Upper lobe of left lung (tissue), 4 donors: ENCODE data around the gene PCSK6.

Experiments
- POLR2A ChIP-seq, 4 donors: fragments of 450-650 bp; IDR thresholded peaks; one replicate each; pipeline ENCODE4 v1.5.1; 2016 to 2017; ENCODE audit warnings: antibody characterized with exemption in 4 of 4, mild to moderate bottlenecking in 2 of 4
- TF ChIP-seq, protein P1 (sequence below), 6 experiments: fragments of 450-650 bp in 4 of 6; fragments of 200-600 bp in 2 of 6; sonication (generic) in 2 of 6; IDR thresholded peaks; one replicate each; pipeline ENCODE4 v1.5.1; 2016 to 2019; ENCODE audit warnings: antibody characterized with exemption in 6 of 6

GRCh38 chr15:101362986-101363566 lies 126.4 kb downstream of the PCSK6 start:
- TF ChIP-seq, protein P1, sequence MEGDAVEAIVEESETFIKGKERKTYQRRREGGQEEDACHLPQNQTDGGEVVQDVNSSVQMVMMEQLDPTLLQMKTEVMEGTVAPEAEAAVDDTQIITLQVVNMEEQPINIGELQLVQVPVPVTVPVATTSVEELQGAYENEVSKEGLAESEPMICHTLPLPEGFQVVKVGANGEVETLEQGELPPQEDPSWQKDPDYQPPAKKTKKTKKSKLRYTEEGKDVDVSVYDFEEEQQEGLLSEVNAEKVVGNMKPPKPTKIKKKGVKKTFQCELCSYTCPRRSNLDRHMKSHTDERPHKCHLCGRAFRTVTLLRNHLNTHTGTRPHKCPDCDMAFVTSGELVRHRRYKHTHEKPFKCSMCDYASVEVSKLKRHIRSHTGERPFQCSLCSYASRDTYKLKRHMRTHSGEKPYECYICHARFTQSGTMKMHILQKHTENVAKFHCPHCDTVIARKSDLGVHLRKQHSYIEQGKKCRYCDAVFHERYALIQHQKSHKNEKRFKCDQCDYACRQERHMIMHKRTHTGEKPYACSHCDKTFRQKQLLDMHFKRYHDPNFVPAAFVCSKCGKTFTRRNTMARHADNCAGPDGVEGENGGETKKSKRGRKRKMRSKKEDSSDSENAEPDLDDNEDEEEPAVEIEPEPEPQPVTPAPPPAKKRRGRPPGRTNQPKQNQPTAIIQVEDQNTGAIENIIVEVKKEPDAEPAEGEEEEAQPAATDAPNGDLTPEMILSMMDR (IDR thresholded peaks at IDR 0.05) = no peak
- TF ChIP-seq POLR2A (IDR thresholded peaks at IDR 0.05) = no peak
